DMS 273 treated with DMSO at 0.1 percent for 48 hours (cell line): ENCODE data around the gene CCDC73.
"Not testable (repeated sequence)": the region's sequence is repeated elsewhere in the genome, so short reads cannot be mapped to it uniquely, and the experiment has no call there.

Experiments used
- DNase-seq: peaks from one replicate; lab custom pipeline; 2025; lab: John Stamatoyannopoulos, UW

Gene CCDC73

DNA sequence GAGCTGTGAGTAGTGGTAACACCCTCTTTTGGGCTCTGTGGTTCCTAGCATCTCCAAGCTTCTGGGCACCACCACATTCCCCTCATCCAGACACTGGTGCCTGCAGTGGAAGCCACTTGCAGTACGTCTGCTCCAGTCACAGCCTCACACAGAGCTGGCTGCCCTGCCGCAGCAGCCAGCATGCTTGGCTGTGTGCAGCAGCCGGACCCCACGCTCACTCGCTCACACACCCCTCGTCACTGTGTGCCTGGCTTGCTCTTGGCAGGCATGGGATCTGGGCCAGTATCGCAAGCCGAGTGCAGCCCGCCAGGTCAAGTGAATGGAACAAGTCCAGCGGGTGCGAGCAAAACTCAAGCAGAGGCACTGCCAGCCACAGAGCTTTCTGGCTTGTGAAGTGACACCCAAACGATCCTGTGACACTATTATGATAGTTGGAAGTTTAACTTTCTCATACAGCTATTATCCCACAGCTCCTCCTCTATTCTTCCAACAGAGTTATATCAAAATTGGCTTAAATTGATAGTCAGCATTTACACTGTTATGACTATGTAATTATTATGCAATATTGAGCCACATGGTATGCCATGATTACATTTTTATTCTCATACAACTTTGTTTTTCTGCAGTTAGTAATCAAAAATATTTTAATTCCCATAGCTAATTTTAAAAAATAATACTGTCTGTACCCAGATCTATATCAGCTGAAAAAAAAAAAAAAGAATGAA lies 89.0 kb downstream of the CCDC73 start:
- DNase-seq = no peak

DNA sequence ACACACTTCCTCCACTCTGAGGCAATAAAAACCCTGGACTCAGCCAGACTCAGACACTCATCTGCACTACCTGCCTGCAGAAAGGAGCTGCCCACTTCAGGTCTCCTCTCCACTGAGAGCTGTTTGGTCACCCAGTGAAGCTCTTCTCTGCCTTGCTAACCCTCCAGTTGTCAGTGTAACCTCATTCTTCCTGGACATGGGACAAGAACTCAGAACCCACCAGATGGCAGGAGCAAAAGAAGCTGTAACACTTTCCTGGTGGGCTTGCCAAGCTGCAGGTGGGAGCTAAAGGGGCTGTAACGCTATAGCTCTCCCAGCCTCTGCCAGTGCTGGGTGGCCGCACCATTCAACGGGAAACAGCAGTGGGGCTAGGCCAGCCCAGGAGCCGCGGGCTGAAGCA lies 89.7 kb downstream of the CCDC73 start:
- DNase-seq = no peak

DNA sequence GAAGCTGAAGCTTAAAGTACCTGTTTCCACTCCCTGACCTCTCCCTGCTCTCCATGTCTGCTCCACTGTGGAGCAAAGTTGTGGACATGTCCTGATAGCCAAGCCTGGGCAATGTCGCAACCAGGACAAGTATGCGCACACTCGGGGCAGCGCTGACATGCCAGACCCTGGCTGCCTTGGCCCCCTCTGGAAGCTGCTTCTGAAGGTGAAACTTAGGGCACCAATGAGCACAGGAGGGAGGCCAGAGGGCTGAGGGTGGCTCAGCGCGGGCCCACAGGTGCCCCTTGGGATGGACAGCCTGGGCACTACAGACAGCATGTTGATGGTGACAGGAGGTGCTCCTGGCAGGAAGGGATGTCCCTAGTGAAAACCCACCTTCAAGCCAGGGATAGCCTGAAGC lies 90.2 kb downstream of the CCDC73 start:
- no peak for DNase-seq

DNA sequence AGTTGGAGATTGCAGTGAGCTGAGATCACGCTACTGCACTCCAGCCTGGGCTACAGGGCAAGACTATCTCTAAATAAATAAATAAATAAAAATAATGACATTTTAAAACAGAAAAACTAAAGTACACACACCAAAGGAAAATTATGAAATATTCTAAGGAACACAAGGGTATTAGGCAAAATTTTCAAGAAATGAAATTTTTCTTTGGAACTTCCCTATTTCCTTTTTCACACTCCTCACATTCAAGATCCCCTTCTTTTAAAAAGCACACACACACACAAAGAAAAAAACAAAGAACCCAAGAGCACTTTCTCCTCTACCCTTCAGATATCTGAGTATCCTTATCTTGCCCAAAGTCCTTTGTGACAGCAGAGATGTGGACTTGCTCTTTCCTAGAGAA lies 92.8 kb downstream of the CCDC73 start:
- DNase-seq = no peak

GRCh38 chr11:32698579-32698978 lies 95.9 kb downstream of the CCDC73 start:
- no peak for DNase-seq

DNA sequence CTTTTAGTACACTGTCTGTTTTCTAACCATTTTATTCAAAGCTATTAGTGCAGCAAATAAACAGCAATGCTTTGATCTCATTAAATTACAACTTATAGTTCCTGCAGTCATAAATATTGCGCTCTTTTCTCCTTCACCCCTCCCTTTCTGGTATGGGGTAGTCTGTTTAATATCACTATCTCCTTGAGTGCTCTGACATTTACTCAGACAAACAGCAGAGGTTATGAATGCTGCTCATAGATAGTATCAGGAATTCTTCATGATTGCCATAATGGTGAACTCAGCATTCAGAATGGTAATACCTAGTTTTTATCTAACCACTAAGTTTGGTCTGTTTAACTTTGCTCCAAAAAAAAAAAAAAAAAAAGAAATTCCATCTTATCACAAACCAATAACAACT lies 123.4 kb downstream of the CCDC73 start:
- DNase-seq = no peak

DNA sequence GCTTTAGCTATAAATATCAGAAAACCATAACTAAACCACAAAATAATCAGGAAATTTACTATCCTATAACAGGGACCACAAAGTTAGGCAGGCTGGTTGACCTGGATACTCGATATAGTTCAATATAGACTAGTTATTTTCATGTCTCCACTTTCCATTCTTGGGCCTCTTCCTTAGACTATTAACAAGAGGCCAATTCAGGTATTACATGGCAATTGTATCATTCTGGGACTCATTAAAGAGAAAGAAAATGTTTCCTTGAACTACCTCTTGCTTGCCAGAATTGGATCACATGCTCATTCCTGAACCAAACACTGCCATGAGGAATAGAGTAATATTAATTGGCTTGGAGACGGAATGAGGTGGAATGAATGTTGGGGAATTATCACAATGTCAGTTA lies 134.8 kb downstream of the CCDC73 start:
- DNase-seq = no peak

GRCh38 chr11:32658639-32659406 lies 135.6 kb downstream of the CCDC73 start:
- DNase-seq = no peak

- no peak for DNase-seq
These were observed 150.9 kb downstream of the CCDC73 start for GRCh38 chr11:32643526-32643925.

- DNase-seq = no peak
These were observed 153.1 kb downstream of the CCDC73 start for GRCh38 chr11:32641361-32641760.

GRCh38 chr11:32635819-32636218 lies 158.6 kb downstream of the CCDC73 start:
- no peak for DNase-seq

DNA sequence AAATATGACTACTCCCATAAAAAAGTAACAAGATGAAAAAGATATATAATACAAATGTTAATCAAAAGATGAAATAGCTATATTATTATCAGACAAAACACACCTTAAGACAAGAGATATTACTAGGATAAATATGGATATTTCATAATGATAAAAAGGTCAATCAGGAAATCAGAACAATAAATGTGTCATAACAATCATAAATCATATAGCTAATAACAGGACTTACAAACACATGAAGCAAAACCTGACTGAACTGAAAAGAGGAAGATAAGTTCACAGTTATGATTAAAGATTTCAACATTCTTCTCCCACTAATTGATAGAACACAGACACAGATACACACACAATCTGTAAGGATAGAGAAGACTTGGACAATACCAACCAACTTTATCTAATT lies 163.6 kb downstream of the CCDC73 start:
- no peak for DNase-seq

GRCh38 chr11:32616903-32617302 lies 177.6 kb downstream of the CCDC73 start:
- DNase-seq = no peak

DNA sequence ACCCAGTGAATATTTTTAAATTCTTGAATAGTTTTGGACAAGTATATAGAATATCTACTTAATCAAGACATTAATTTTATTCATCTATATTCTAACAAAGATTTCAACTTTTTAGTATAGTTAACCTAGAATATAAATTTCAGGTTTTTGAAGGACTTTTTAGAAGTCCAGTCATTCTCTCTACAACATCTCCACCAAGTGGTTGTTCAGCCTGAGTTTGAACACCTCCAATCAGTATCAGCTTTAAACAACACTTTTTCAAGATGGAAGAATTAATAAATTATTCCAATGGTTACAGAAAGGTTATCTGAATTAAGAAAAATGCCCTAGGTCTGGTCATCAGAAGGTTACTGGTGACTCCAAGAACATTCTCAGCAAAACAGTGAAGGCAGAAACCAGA lies 179.0 kb downstream of the CCDC73 start:
- no peak for DNase-seq

- no peak for DNase-seq
These were observed 180.8 kb downstream of the CCDC73 start for GRCh38 chr11:32613500-32614151.

- DNase-seq = no peak
These were observed 183.6 kb downstream of the CCDC73 start for GRCh38 chr11:32610797-32611352.

- not testable (repeated sequence) for DNase-seq
These were observed 185.6 kb downstream of the CCDC73 start for GRCh38 chr11:32608826-32609225.

DNA sequence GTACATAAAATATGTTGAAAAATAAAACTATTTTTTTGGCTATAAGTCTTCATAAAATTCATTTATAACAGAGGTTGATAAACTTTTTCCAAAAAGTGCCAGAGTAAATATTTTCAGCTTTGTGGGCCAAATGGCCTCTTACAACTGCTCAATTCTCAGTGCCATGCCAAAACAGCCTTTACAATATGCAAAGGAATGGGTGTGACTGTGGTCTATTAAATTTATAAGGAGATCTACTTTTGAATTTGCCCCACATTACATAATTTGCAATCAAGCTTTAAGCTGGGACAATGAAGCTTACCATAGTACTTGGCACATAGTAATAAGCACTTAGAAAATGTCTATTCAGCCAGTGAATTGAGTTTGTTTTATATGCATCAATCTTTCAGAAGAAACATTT lies 188.2 kb downstream of the CCDC73 start:
- DNase-seq = no peak

DNA sequence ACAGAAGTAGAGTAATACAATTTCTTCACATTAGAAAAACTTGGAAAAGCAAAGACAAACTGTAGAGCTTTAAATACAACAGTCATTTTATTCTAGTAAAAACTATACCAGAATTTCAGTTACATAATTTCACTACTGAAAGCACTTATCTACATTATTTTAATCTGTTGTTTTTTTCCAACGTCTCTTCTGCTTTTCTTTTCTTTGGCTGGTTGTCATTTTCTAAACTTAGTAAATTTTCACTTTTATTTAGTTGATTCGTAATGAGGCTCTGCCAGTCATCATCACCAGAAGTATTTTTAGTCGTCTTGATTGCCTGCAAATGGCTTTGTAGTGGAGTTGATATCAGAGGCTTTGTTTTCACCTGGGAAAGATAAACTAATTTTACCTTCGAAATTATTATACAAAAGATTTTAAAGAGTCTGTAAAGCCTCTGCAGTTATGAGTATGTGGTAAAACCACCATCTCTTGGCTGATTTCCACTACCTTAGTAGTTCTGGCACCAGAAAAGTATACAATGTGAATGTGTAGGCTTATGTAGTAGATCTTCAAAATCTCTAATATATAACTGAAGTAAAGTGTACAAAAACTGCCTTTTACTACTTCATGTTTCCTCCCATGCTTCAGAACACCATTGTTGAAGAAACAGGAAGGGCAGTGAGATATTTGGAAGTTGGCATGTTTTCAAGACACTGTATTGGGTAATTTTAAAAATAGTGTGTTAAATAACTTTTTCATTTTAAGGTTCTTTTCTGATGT lies 191.6 kb downstream of the CCDC73 start:
- no peak for DNase-seq

GRCh38 chr11:32597921-32598320 lies 196.5 kb downstream of the CCDC73 start:
- DNase-seq = no peak

- DNase-seq = not testable (repeated sequence)
These were observed 198.3 kb downstream of the CCDC73 start for GRCh38 chr11:32596114-32596513.

GRCh38 chr11:32594272-32594671 lies 200.2 kb downstream of the CCDC73 start:
- DNase-seq = no peak
